GM19328 (cell line): ENCODE data around the gene CRYZ.
"Not testable (repeated sequence)": the region's sequence is repeated elsewhere in the genome, so short reads cannot be mapped to it uniquely, and the experiment has no call there.

ENCODE experiments used
- ATAC-seq: cut with Tn5 transposase; IDR thresholded peaks from one replicate; pipeline ENCODE4 v1.9.1; 2021; ENCODE audit warnings: mild to moderate bottlenecking, moderate library complexity; ENCODE audit not compliant: unreplicated experiment

The CRYZ gene

GRCh38 chr1:74732960-74733603 lies at the start of gene CRYZ, which contains the start of gene TYW3:
CRYZ (minus strand) TSS chr1:74733050; CDS start chr1:74724821, 8,229 bp downstream.
TYW3 (plus strand) TSS chr1:74733152; CDS start chr1:74733245, 93 bp downstream.
- peak; percentile 71 for ATAC-seq

DNA sequence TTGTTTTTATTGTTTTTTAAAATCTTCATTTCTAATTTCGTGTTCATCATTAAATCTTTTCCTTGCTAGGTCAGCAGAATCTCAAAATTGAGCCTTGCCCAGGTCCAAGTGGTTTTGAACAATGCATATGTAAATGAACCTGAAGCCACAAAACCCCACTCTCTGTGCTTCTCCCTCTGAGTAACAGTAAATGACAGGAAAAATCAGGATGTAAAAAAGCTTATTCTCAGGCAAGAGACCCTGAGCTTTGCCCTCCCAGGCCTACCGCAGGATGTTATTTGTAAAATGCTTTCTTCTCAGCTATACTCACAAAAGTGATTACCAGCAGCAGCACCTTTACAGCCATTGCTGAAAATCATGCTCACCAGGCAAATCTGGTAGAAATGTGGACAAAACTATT lies 47.7 kb upstream of the CRYZ start:
- no peak for ATAC-seq

- no peak for ATAC-seq
These were observed 46.9 kb upstream of the CRYZ start for GRCh38 chr1:74779750-74780149.

DNA sequence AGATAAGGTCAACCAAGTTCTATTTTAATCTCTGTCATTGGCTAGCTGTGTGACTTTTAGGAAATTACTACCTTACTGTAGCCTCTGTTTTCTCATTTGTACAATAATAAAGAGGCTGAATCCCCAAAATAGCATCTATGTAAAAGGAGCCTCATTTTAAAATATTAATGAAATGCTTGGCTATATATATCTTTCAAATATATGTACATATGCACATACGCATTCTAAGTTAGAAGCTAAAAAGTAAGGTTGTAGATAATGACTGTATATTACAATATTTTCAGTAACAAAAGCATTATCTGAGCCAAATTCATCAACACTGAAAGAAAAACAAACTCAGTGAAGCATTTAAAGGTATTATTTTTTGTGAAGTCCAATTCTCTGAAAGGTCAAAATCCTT lies 44.7 kb upstream of the CRYZ start:
- no peak for ATAC-seq

GRCh38 chr1:74775735-74776134 lies 42.9 kb upstream of the CRYZ start:
- no peak for ATAC-seq

GRCh38 chr1:74773582-74773981 lies 40.7 kb upstream of the CRYZ start:
- no peak for ATAC-seq

DNA sequence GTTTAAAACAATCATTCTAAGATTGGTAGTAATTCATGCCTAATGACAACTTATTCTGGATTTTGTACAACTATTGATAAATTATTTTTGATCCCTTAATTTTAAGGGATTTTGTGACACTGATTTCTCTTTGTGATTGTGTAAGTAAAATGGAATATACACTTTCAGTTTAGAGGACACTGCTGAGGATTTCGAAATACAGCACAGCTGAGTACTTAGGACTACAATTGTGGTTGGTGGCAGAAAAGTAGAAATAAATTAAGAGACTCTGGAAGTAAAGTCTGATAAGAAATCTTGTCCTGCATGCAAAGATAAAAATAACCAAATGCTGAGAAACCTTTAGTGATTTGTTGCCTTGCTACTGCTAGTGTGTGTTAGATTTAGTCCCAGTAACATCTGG lies 40.1 kb upstream of the CRYZ start:
- no peak for ATAC-seq

DNA sequence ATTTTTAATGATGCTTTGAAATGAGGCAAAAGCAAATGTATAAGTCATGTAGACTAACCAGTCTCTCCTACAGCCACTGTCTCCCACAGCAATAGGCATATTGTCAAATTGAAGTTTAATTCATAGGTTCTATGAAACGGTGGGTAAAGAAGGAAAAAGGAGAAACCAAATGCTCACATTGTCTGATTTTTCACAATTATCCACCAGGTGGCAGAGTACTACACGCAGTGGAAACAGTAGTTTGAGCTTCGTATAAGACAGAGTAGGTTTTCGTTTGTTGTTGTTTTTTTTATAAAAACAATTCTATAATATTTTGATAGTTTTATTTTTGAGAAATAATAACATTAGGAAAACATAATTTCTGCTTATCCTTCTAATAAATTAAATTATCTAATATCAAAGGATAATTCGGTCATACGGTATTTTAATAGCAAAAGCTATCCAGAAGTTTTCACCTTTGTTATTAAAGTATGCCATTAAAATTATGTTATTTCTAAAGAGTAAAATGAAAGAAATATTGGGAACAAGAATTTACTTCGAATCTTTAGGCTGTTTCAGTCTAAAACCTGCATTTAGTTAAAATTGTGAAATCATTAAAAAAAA lies 39.2 kb upstream of the CRYZ start:
- ATAC-seq, result no peak

DNA sequence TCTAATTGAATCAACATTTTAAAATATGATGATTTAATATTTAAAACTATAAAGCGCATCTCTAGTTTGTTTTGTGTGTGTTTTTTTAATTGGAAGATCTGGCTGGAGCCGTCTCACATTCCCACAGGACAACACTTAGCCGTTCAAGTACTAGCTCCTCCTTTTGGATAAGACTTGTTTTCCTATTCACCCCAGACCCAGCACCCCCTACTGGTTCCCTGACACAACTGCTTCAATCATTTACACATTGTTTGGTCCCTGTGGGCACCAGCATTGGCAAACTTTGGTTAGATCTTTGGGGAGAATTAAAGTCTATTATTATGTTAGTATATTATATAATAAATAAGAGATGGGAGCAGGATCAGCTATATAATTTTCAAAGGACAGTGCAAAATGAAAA lies 34.6 kb upstream of the CRYZ start:
- ATAC-seq, result no peak

- no peak for ATAC-seq
These were observed 33.7 kb upstream of the CRYZ start for GRCh38 chr1:74766579-74766978.

- ATAC-seq, result no peak
These were observed 31.0 kb upstream of the CRYZ start for GRCh38 chr1:74763807-74764206.

GRCh38 chr1:74756650-74757049 lies 23.8 kb upstream of the CRYZ start:
- ATAC-seq, result not testable (repeated sequence)

DNA sequence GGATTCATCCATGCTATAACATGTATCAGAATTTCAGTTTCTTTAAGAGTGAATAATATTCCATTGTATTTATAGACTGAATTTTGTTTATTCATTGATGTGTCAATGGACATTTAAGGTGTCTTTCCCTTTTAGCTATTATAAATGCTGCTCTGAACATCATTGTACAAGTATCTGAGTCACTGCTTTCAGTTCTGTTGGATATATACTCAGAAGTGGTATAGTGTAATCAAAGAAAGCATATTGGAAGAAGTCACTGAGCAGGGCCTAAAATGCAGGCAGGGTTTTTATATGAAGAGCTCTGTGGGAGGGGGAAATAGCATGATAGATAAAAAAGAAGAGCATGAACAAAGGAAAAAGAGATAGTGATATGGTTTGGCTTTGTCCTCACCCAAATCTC lies 22.6 kb upstream of the CRYZ start:
- ATAC-seq, result no peak

DNA sequence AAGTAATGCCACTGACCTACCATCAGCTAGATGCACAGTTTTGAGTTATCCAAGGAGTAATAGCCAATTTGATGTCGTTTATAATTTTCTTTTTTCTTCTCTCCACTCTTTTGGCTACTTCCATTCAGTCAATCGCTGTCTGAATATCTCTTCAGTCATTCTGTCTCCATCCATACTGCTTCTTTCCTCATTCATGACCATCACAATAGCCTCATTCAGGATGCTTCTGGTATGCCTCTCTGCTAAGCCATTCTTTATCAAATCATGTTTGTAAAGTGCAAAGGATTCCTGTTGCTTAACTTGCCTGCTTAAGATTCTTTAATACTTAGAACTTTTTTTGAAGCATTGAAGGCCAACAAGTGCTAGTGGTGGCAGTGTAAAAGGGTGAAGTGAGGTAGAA lies 20.3 kb upstream of the CRYZ start:
- ATAC-seq, result no peak

DNA sequence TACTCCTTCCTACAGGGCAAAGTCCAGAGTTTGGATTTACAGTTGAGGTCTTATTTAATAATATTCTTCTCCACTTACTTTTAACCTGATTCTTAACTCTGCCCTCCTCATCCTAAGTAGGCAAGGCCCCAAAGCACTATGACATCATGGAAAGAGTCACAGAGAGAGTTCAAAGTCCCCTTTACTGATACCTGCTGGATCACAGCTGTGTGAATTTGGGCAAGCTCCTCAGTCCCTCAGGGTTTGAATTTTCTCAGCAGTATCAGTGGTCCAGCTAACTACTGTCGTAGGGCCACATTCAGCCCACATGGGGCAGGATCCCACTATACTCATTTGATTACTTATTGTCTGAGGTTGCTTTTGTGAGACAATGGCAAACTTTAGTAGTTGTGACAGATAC lies 16.1 kb upstream of the CRYZ start:
- no peak for ATAC-seq

DNA sequence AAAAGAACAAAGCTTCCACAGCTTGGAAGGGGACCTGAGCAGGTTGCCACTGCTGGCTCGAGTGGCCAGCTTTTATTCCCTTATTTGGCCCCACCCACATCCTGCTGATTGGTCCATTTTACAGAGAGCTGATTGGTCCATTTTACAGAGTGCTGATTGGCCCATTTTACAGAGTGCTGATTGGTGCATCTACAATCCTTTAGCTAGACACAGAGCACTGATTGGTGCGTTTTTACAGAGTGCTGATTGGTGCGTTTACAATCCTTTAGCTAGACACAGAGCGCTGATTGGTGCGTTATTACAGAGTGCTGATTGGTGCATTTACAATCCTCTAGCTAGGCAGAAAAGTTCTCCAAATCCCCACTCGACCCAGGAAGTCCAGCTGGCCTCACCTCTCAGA lies 12.4 kb upstream of the CRYZ start:
- not testable (repeated sequence) for ATAC-seq

DNA sequence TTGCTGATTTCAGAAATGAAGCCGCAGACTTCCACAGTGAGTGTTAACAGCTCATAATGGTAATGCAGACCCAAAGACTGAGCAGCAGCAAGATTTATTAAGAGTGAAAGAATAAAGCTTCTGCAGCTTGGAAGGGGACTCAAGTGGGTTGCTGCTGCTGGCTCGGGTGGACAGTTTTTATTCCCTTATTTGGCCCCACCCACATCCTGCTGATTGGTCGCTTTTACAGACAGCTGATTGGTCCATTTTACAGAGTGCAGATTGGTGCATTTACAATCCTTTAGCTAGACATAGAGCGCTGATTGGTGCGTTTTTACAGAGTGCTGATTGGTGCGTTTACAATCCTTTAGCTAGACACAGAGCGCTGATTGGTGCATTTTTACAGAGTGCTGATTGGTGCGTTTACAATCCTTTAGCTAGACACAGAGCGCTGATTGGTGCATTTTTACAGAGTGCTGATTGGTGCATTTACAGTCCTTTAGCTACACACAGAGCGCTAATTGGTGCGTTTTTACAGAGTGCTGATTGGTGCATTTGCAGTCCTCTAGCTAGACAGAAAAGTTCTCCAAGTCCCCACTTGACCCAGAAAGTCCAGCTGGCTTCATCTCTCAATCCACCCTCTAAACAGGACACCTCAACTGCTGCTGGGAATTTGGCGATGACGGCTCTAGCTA lies 7.6 kb upstream of the CRYZ start:
- not testable (repeated sequence) for ATAC-seq

DNA sequence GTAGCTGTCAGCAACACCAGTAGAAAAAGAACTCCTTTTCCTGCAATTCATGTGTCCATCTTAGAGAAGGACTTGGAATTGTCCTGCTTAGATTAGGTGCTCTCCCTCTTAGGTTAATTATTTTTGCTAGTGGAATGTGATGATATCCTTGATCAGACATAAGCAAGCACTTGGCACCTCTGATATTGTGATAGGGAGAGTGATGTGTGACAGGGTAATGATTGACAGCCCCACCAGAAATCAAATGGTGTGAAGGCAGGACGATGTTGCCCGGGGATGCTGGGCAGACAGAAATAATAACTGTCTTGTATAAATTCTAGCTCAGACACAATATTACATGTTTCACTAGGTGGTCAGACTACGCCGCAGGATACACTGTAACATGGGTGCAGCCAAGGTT lies 4.5 kb upstream of the CRYZ start:
- no peak for ATAC-seq

DNA sequence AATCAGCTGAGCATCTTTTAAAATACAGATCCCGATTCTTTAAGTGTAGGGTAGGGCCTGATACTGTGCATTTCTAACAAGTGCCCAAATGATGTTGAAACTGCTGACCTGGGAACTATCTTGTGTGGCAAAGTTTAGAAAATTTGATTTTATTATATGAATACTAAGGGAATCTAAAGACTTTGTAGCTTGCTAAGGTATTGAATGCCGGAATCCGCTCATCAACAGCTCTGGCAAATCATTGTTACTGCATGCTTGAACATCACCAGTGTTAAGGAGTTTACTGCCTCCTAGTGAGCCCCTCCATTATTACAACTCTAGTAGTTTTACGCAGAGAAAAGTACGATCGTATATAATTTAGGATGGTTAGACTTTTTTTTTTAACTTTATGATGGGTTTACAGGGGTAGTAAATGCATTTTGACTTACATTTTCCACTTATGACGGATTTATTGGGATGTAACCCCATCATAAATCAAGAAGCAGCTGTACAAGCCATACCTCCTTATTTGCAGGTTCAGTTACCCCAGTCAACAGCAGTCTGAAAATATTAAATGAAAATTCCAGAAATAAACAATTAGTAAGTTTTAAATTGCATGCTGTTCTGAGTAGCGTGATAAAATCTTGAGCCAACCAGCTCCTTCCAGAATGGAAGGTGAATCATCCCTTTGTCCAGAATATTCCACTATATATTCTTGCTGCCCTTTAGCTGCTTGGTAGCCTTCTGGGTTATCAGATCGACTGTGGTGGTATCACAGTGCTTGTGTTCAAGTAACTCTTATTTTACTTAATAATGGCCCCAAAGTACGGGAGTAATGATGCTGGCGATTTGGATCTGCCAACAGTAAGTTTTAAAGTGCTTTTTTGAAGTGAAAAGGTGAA lies 994 bp upstream of the CRYZ start:
- peak; percentile 50 for ATAC-seq

GRCh38 chr1:74732071-74732946 lies 541 bp downstream of the CRYZ start:
- peak; percentile 12 for ATAC-seq
